ENCODE data around the gene RITA1. TPM values are rescaled to one million over a fixed set of nuclear protein-coding genes. Genes with fewer than 3 reads are reported as not detected.

The RITA1 gene
- total and polyA plus RNA-seq, 8 donors = 4.1 to 19.2 (median 9.9) TPM

- no peak for TF ChIP-seq CTCF (IDR thresholded peaks at IDR 0.05)
- TF ChIP-seq POLR2A (IDR thresholded peaks at IDR 0.05) = no peak
- TF ChIP-seq EP300 (IDR thresholded peaks at IDR 0.05) = no peak
- no peak for TF ChIP-seq POLR2AphosphoS5 (IDR thresholded peaks at IDR 0.05)
- 9 to 17% (median 14%) methylated on average over 6 to 12 of the region's 12 CpGs for WGBS, 5 donors
- peaks cover 22 to 53% (median 33%) of the 10 kb centered on the region in 4 donors for H3K4me1 ChIP-seq
- no peak for DNase-seq
- no peaks in the 10 kb centered on the region for H3K9me3 ChIP-seq
- H3K4me3 ChIP-seq = peak overlapping the region; percentile 73 to 95 (median 78)
- H3K36me3 ChIP-seq = peaks cover 0 to 7% (median 7%) of the 10 kb centered on the region in 4 donors
- intact Hi-C loops (cut with DNase I; ENCODE audit: low total_unique reads) = no loop called here
- no peaks in the 10 kb centered on the region for H3K27me3 ChIP-seq
- peak overlapping the region; percentile 91 to 96 (median 95) for H3K27ac ChIP-seq
Measured at GRCh38 chr12:113221997-113222729, 36.6 kb downstream of the RITA1 start.

GRCh38 chr12:113222730-113223531 lies 37.4 kb downstream of the RITA1 start:
- no peaks in the 10 kb centered on the region for H3K9me3 ChIP-seq
- WGBS, 5 donors = 8 to 12% (median 10%) methylated on average over 11 of the region's 11 CpGs
- peak; percentile 74 to 92 for DNase-seq
- H3K27ac ChIP-seq = peak overlapping the region; percentile 84 to 95 (median 95)
- H3K4me1 ChIP-seq = peaks cover 22 to 61% (median 33%) of the 10 kb centered on the region in 4 donors
- H3K4me3 ChIP-seq = peak overlapping the region; percentile 73 to 95 (median 78)
- peaks cover 4 to 15% (median 14%) of the 10 kb centered on the region in 4 donors for H3K36me3 ChIP-seq
- intact Hi-C loops (cut with DNase I; ENCODE audit: low total_unique reads) = no loop called here
- H3K27me3 ChIP-seq = no peaks in the 10 kb centered on the region
- TF ChIP-seq EP300 (IDR thresholded peaks at IDR 0.05) (no peak), POLR2A (IDR thresholded peaks at IDR 0.05) (no peak), CTCF (IDR thresholded peaks at IDR 0.05) (no peak), POLR2AphosphoS5 (IDR thresholded peaks at IDR 0.05) (peak; percentile 87 to 97 (median 96))

DNA sequence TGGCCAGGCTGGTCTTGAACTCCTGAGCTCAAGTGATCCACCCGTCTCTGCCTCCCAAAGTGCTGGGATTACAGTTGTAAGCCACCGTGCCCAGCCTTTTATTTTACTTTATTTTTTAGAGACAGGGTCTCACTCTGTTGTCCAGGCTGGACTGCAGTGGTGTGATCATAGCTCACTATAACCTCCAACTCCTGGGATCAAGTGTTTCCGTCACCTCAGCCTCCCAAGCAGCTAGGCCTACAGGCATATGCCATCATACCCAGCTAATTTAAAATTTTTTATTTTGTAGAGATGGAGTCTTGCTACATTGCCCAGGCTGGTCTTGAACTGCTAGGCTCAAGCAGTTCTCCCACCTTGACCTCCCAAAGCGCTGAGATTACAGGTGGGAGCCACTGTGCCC lies 39.4 kb downstream of the RITA1 start:
- Histone ChIP-seq H3K36me3 (peaks cover 11 to 35% (median 34%) of the 10 kb centered on the region in 4 donors), H3K9me3 (no peaks in the 10 kb centered on the region), H3K4me1 (peaks cover 22 to 81% (median 45%) of the 10 kb centered on the region in 4 donors), H3K27me3 (no peaks in the 10 kb centered on the region), H3K27ac (peak overlapping the region in 2 of 5 donors; percentile 3 to 95), H3K4me3 (no peak overlapping the region)
- TF ChIP-seq POLR2AphosphoS5 (IDR thresholded peaks at IDR 0.05) (no peak), EP300 (IDR thresholded peaks at IDR 0.05) (no peak), CTCF (IDR thresholded peaks at IDR 0.05) (no peak), POLR2A (IDR thresholded peaks at IDR 0.05) (no peak)
- intact Hi-C loops (cut with DNase I; ENCODE audit: low total_unique reads) = no loop called here
- no peak for DNase-seq
- 89 to 97% (median 94%) methylated on average over 4 of the region's 4 CpGs for WGBS, 5 donors
